HCT116 (cell line): Measurements from ENCODE around the gene DUSP6. TPM values are rescaled to one million over a fixed set of nuclear protein-coding genes. Genes with fewer than 3 reads are reported as not detected.

Source experiments
- ATAC-seq: fragments of 200-7000 bp; cut with Tn5 transposase; 2 replicates; pipeline ENCODE4 v1.9.1; 2020; ENCODE audit warnings: mild to moderate bottlenecking, moderate library complexity
- BruUV-seq: library from RNA; stranded (reverse); fragments of 400-500 nt; replicated peaks from 2 replicates; lab custom pipeline; 2021; lab: Mats Ljungman, UMichigan
- CTCF ChIA-PET: fragments of 300-600 bp; sonication (Branson Sonifier 250); formaldehyde crosslinking; loops from one replicate; lab custom pipeline; 2021; ENCODE audit warnings: antibody characterized with exemption; lab: Charles Lee
- POLR2A ChIA-PET: fragments of 300-600, 350-600 bp; sonication (Branson Sonifier 250); formaldehyde crosslinking; loops from one replicate; lab custom pipeline; 2021; ENCODE audit warnings: antibody characterized with exemption; lab: Charles Lee
- RAD21 ChIA-PET, 2 experiments: fragments of 300-600 bp; sonication (Branson Sonifier 250); formaldehyde crosslinking; loops; one replicate each; lab custom pipeline; 2023; ENCODE audit warnings: low total read pairs in 2 of 2; ENCODE audit not compliant: uncharacterized antibody in 2 of 2, unreplicated experiment in 2 of 2, low non-redundant PET in 1 of 2; lab: Charles Lee
- DNase-seq: peaks from one replicate; pipeline ENCODE4 v3.0.0-alpha.2; 2010; ENCODE audit warnings: low read depth, low spot score
- H2AFZ ChIP-seq: fragments of 200-600 bp; shearing (Covaris generic), sonication (generic); 2 replicates; pipeline ENCODE4 v1.6.1; 2017; ENCODE audit warnings: low read depth, mixed run types, mixed read lengths, antibody characterized with exemption, low read length; ENCODE audit not compliant: poor library complexity, severe bottlenecking
- H3K27ac ChIP-seq: 2 replicates; pipeline ENCODE4 v1.5.1; 2012; ENCODE audit warnings: low read depth, low read length
- H3K27me3 ChIP-seq: fragments of 200-600 bp; sonication (generic); 2 replicates; pipeline ENCODE4 v1.6.1; 2016; ENCODE audit warnings: mixed run types, low read length, mixed read lengths; ENCODE audit not compliant: insufficient read depth
- H3K36me3 ChIP-seq, 2 experiments: fragments of 200-500 bp in 1 of 2; fragments of 200-600 bp in 1 of 2; sonication (Bioruptor generic) in 1 of 2; sonication (generic) in 1 of 2; 2 replicates each; pipeline versions ENCODE4 v1.5.1 to v1.6.1; 2014 to 2016; ENCODE audit warnings: low read length in 2 of 2, inconsistent platforms in 1 of 2, mixed read lengths in 1 of 2, mixed run types in 1 of 2; ENCODE audit not compliant: insufficient read depth in 2 of 2, control insufficient read depth in 1 of 2
- H3K4me1 ChIP-seq, 2 experiments: fragments of 200-600 bp in 1 of 2; sonication (generic) in 1 of 2; 2 replicates each; pipeline versions ENCODE4 v1.5.1 to v1.6.1; 2012 to 2017; ENCODE audit warnings: low read length in 2 of 2, inconsistent platforms in 1 of 2, mild to moderate bottlenecking in 1 of 2, mixed read lengths in 1 of 2, mixed run types in 1 of 2, moderate library complexity in 1 of 2; ENCODE audit not compliant: insufficient read depth in 2 of 2, control insufficient read depth in 1 of 2
- H3K4me2 ChIP-seq: fragments of 200-600 bp; sonication (generic); 2 replicates; pipeline ENCODE4 v1.6.1; 2017; ENCODE audit warnings: mixed run types, low read length, mixed read lengths
- H3K4me3 ChIP-seq, 2 experiments: fragments of 200-600 bp in 1 of 2; sonication (generic) in 1 of 2; replicated peaks in 1 of 2; 2 replicates each; pipeline ENCODE4 v1.5.1; 2011 to 2016; ENCODE audit warnings: low read length in 2 of 2, control low read depth in 1 of 2, low read depth in 1 of 2, mild to moderate bottlenecking in 1 of 2, mixed read lengths in 1 of 2, mixed run types in 1 of 2
- H3K79me2 ChIP-seq: fragments of 200-600 bp; sonication (generic); 2 replicates; pipeline ENCODE4 v1.6.1; 2017; ENCODE audit warnings: mild to moderate bottlenecking, mixed run types, low read length, moderate library complexity, mixed read lengths; ENCODE audit not compliant: insufficient read depth
- H3K9ac ChIP-seq: fragments of 200-600 bp; sonication (generic); 2 replicates; pipeline ENCODE4 v1.6.1; 2016; ENCODE audit warnings: low read length, mixed read lengths
- H3K9me2 ChIP-seq: fragments of 200-600 bp; sonication (generic), shearing (Covaris generic); 2 replicates; pipeline ENCODE4 v1.6.1; 2017; ENCODE audit warnings: mixed run types, mild to moderate bottlenecking, moderate library complexity; ENCODE audit not compliant: insufficient read depth
- H3K9me3 ChIP-seq, 2 experiments: fragments of 200-500 bp in 1 of 2; fragments of 200-600 bp in 1 of 2; sonication (Bioruptor generic) in 1 of 2; sonication (generic) in 1 of 2; 2 replicates each; pipeline ENCODE4 v1.6.1; 2014 to 2017; ENCODE audit warnings: low read length in 2 of 2, mixed read lengths in 2 of 2, inconsistent platforms in 1 of 2, low read depth in 1 of 2, mild to moderate bottlenecking in 1 of 2, mixed run types in 1 of 2, moderate library complexity in 1 of 2; ENCODE audit not compliant: control insufficient read depth in 1 of 2, insufficient read depth in 1 of 2
- H4K20me1 ChIP-seq: fragments of 200-600 bp; sonication (generic), shearing (Covaris generic); 2 replicates; pipeline ENCODE4 v1.6.1; 2017; ENCODE audit warnings: mixed run types, mild to moderate bottlenecking, moderate library complexity; ENCODE audit not compliant: insufficient read depth
- CTCF ChIP-seq, 3 experiments: fragments of 200-600 bp in 1 of 3; sonication (generic) in 1 of 3; IDR thresholded peaks in 2 of 3; conservative IDR thresholded peaks in 1 of 3; 2 replicates each; pipeline ENCODE4 v1.5.1; 2012 to 2017; ENCODE audit warnings: low read depth in 2 of 3, low read length in 2 of 3, antibody characterized with exemption in 1 of 3, borderline replicate concordance in 1 of 3, control low read depth in 1 of 3, mild to moderate bottlenecking in 1 of 3, mixed read lengths in 1 of 3, mixed run types in 1 of 3, moderate library complexity in 1 of 3; ENCODE audit not compliant: insufficient read depth in 1 of 3
- EGR1 ChIP-seq: IDR thresholded peaks from 2 replicates; pipeline ENCODE4 v1.6.1; 2012; ENCODE audit warnings: low read depth
- FOSL1 ChIP-seq: IDR thresholded peaks from 2 replicates; pipeline ENCODE4 v1.6.1; 2012; ENCODE audit warnings: low read depth
- POLR2A ChIP-seq: IDR thresholded peaks from 2 replicates; pipeline ENCODE4 v1.7.0; 2011; ENCODE audit warnings: borderline replicate concordance; ENCODE audit not compliant: insufficient read depth, insufficient read length; ENCODE audit errors: extremely low read depth
- RAD21 ChIP-seq: IDR thresholded peaks from 2 replicates; pipeline ENCODE4 v1.6.1; 2012; ENCODE audit warnings: low read depth, mild to moderate bottlenecking
- TCF7L2 ChIP-seq: IDR thresholded peaks from 2 replicates; pipeline ENCODE4 v1.7.0; 2011; ENCODE audit warnings: borderline replicate concordance, inconsistent platforms; ENCODE audit not compliant: insufficient read depth, insufficient read length; ENCODE audit errors: extremely low read depth
- intact Hi-C: fragments of 100-400 bp; cut with micrococcal nuclease; formaldehyde crosslinking; loops from 2 replicates; pipeline ENCODE4 v1.10.0; 2022
- total RNA-seq: library from RNA; stranded (reverse); gene quantifications from one replicate; pipeline ENCODE4 v1.2.1, GENCODE V29; 2021; ENCODE audit not compliant: unreplicated experiment

Gene DUSP6
- total RNA-seq, 1 experiment from 2014 or later, result 219 TPM

- POLR2A ChIA-PET, result no interaction called here
- CTCF ChIA-PET, result no interaction called here
- RAD21 ChIA-PET, result no interaction called here
- DNase-seq, result no peak
- H3K4me1 ChIP-seq, result no peaks in the 10 kb centered on the region
- H3K9me2 ChIP-seq, result no peaks in the 10 kb centered on the region
- no peaks in the 10 kb centered on the region for H3K9me3 ChIP-seq
- no peaks in the 10 kb centered on the region for H4K20me1 ChIP-seq
- TF ChIP-seq POLR2A (no peak), EGR1 (no peak)
- TF ChIP-seq, all 23 proteins: peak for 0
- H3K27ac ChIP-seq, result no peak overlapping the region
- no peaks in the 10 kb centered on the region for H3K36me3 ChIP-seq
- no TSS peak for BruUV-seq
- intact Hi-C loops, result no loop called here
- H3K4me3 ChIP-seq, result no peak overlapping the region
- no peak overlapping the region for H2AFZ ChIP-seq
- H3K9ac ChIP-seq, result no peak overlapping the region
- ATAC-seq, result no peak
- H3K4me2 ChIP-seq, result no peak overlapping the region
- no peaks in the 10 kb centered on the region for H3K27me3 ChIP-seq
- no peaks in the 10 kb centered on the region for H3K79me2 ChIP-seq
Measured at GRCh38 chr12:89309440-89309802, 42.9 kb downstream of the DUSP6 start.

GRCh38 chr12:89307474-89308253 is 44.6 kb downstream of the DUSP6 start:
- H3K9me3 ChIP-seq, result no peaks in the 10 kb centered on the region
- H3K4me1 ChIP-seq, result no peaks in the 10 kb centered on the region
- no TSS peak for BruUV-seq
- H3K27ac ChIP-seq, result no peak overlapping the region
- DNase-seq, result no peak
- H3K4me3 ChIP-seq, result no peak overlapping the region
- no peaks in the 10 kb centered on the region for H3K79me2 ChIP-seq
- H4K20me1 ChIP-seq, result no peaks in the 10 kb centered on the region
- H2AFZ ChIP-seq, result no peak overlapping the region
- no peaks in the 10 kb centered on the region for H3K27me3 ChIP-seq
- H3K9ac ChIP-seq, result no peak overlapping the region
- no peak for ATAC-seq
- no peaks in the 10 kb centered on the region for H3K9me2 ChIP-seq
- RAD21 ChIA-PET, result no interaction called here
- POLR2A ChIA-PET, result no interaction called here
- H3K36me3 ChIP-seq, result no peaks in the 10 kb centered on the region
- TF ChIP-seq RAD21 (no peak), TCF7L2 (no peak), CTCF (IDR thresholded peaks at IDR 0.05 in 2 of 3, conservative IDR thresholded peaks at IDR 0.05 in 1 of 3; ENCODE audit: borderline replicate concordance in 1 of 3, insufficient read depth in 1 of 3, low read depth in 2 of 3, low read length in 2 of 3) (no peak), FOSL1 (no peak), POLR2A (no peak)
- no peak overlapping the region for H3K4me2 ChIP-seq
- intact Hi-C loops, result no loop called here
- CTCF ChIA-PET, result interaction anchor here (1.3 kb wide), 1 partner anchor 8 kb away, joined by 5 read pairs; no protein-coding TSS in a partner anchor
